OCI-LY7 (cell line): Measurements from ENCODE around the gene MRPL20. TPM values are rescaled to one million over a fixed set of nuclear protein-coding genes. Genes with fewer than 3 reads are reported as not detected.

Experiments used
- BruUV-seq: library from RNA; stranded (reverse); fragments of 400-500 nt; replicated peaks from 2 replicates; lab custom pipeline; 2021; lab: Mats Ljungman, UMichigan
- CTCF ChIA-PET: fragments of 300-600 bp; sonication (Branson Sonifier 250); formaldehyde crosslinking; loops from one replicate; lab custom pipeline; 2022; ENCODE audit warnings: antibody characterized with exemption; ENCODE audit not compliant: unreplicated experiment; lab: Charles Lee
- POLR2A ChIA-PET: fragments of 300-600 bp; sonication (Branson Sonifier 250); formaldehyde crosslinking; loops from one replicate; lab custom pipeline; 2022; ENCODE audit warnings: antibody characterized with exemption; lab: Charles Lee
- DNase-seq: peaks from one replicate; pipeline ENCODE4 v3.0.0-alpha.2; 2015; ENCODE audit warnings: low spot score
- H2AFZ ChIP-seq: fragments of 200-600 bp; sonication (generic), shearing (Covaris generic); 2 replicates; pipeline ENCODE4 v1.6.1; 2014; ENCODE audit warnings: mild to moderate bottlenecking, antibody characterized with exemption, low read length, moderate library complexity
- H3K27ac ChIP-seq: fragments of 200-600 bp; sonication (generic); 2 replicates; pipeline ENCODE4 v1.5.1; 2014; ENCODE audit warnings: mixed run types, low read depth, mild to moderate bottlenecking, moderate library complexity, low read length, inconsistent platforms; ENCODE audit not compliant: poor library complexity, severe bottlenecking
- H3K36me3 ChIP-seq: fragments of 200-600 bp; sonication (generic); 2 replicates; pipeline ENCODE4 v1.6.1; 2014; ENCODE audit warnings: mild to moderate bottlenecking, antibody characterized with exemption, low read length, moderate library complexity, mixed read lengths; ENCODE audit not compliant: insufficient read depth
- H3K4me1 ChIP-seq: fragments of 200-600 bp; sonication (generic); 2 replicates; pipeline ENCODE4 v1.5.1; 2014; ENCODE audit warnings: mild to moderate bottlenecking, low read length; ENCODE audit not compliant: insufficient read depth, poor library complexity, severe bottlenecking
- H3K4me2 ChIP-seq: fragments of 200-600 bp; sonication (generic); 2 replicates; pipeline ENCODE4 v1.6.1; 2014; ENCODE audit warnings: mild to moderate bottlenecking, low read length
- H3K4me3 ChIP-seq: fragments of 200-600 bp; sonication (generic); 2 replicates; pipeline ENCODE4 v1.5.1; 2014; ENCODE audit warnings: mild to moderate bottlenecking, low read depth, low read length; ENCODE audit not compliant: poor library complexity, severe bottlenecking
- H3K79me2 ChIP-seq: fragments of 200-600 bp; sonication (generic); 2 replicates; pipeline ENCODE4 v1.6.1; 2016; ENCODE audit warnings: low read depth, mild to moderate bottlenecking, low read length, moderate library complexity, mixed read lengths; ENCODE audit not compliant: insufficient read depth
- H3K9me2 ChIP-seq: fragments of 200-600 bp; sonication (generic); 2 replicates; pipeline ENCODE4 v1.6.1; 2016; ENCODE audit warnings: mild to moderate bottlenecking, low read length, mixed read lengths; ENCODE audit not compliant: insufficient read depth
- H3K9me3 ChIP-seq: fragments of 200-600 bp; sonication (generic); 2 replicates; pipeline ENCODE4 v1.6.1; 2014; ENCODE audit warnings: mild to moderate bottlenecking, mixed run types, low read length, mixed read lengths
- H4K20me1 ChIP-seq: fragments of 200-600 bp; sonication (generic); 2 replicates; pipeline ENCODE4 v1.6.1; 2014; ENCODE audit warnings: mild to moderate bottlenecking, antibody characterized with exemption, low read length, moderate library complexity, mixed read lengths; ENCODE audit not compliant: insufficient read depth
- CTCF ChIP-seq: fragments of 200-600 bp; sonication (generic); conservative IDR thresholded peaks from 2 replicates; pipeline ENCODE4 v1.5.1; 2014; ENCODE audit warnings: mild to moderate bottlenecking, antibody characterized with exemption, low read length, moderate library complexity, mixed read lengths
- EZH2phosphoT487 ChIP-seq: fragments of 200-600 bp; sonication (generic); IDR thresholded peaks from 2 replicates; pipeline ENCODE4 v1.6.1; 2018; ENCODE audit warnings: low read depth, borderline replicate concordance, mild to moderate bottlenecking, mixed run types, antibody characterized with exemption, low read length, moderate library complexity, mixed read lengths
- intact Hi-C: fragments of 100-400 bp; cut with micrococcal nuclease; formaldehyde crosslinking; loops from one replicate; pipeline ENCODE4 v1.10.0; 2022; ENCODE audit not compliant: unreplicated experiment
- total RNA-seq, 2 experiments: library from RNA; depleted of rRNA in 1 of 2; stranded (reverse); fragments of >200 nt in 1 of 2; shearing (Covaris generic) in 1 of 2; gene quantifications; 2 replicates each; pipeline ENCODE4 v1.2.3, GENCODE V29; 2014 to 2022

The MRPL20 gene
- total RNA-seq, 2 experiments from 2014 or later = 143 to 165 TPM

GRCh38 chr1:1428174-1428573, 21.1 kb upstream of the MRPL20 start:
- ChIA-PET CTCF (no interaction called here), POLR2A (no interaction called here)
- no peak for TF ChIP-seq EZH2phosphoT487
- no peak for TF ChIP-seq CTCF
- no peak overlapping the region for H3K4me2 ChIP-seq
- H3K36me3 ChIP-seq = no peaks in the 10 kb centered on the region
- no peaks in the 10 kb centered on the region for H3K4me1 ChIP-seq
- H2AFZ ChIP-seq = no peak overlapping the region
- no peaks in the 10 kb centered on the region for H3K79me2 ChIP-seq
- H4K20me1 ChIP-seq = no peaks in the 10 kb centered on the region
- no peaks in the 10 kb centered on the region for H3K9me2 ChIP-seq
- intact Hi-C loops = no loop called here
- no TSS peak for BruUV-seq
- no peak overlapping the region for H3K4me3 ChIP-seq
- H3K27ac ChIP-seq = no peak overlapping the region
- no peak for DNase-seq
- H3K9me3 ChIP-seq = no peaks in the 10 kb centered on the region

DNA sequence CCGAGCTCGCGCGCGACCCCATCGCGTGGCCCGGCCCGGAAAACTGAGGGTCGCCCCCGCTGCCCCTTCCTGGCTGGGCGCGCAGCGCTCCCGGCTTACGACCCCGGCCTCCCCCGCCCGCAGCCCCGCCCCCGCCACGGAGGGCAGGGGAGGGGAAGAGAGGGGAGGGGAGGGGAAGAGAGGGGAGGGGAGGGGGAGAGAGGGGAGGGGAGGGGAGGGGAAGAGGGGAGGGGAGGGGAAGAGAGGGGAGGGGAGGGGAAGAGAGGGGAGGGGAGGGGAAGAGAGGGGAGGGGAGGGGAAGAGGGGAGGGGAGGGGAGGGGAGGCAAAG, 20.7 kb upstream of the MRPL20 start:
- no TSS peak for BruUV-seq
- Histone ChIP-seq H3K4me1 (no peaks in the 10 kb centered on the region), H3K9me2 (no peaks in the 10 kb centered on the region), H3K4me3 (no peak overlapping the region), H4K20me1 (no peaks in the 10 kb centered on the region), H3K79me2 (no peaks in the 10 kb centered on the region), H3K27ac (no peak overlapping the region), H3K4me2 (no peak overlapping the region), H3K9me3 (no peaks in the 10 kb centered on the region), H2AFZ (no peak overlapping the region), H3K36me3 (no peaks in the 10 kb centered on the region)
- intact Hi-C loops = no loop called here
- CTCF ChIA-PET = no interaction called here
- POLR2A ChIA-PET = no interaction called here
- no peak for DNase-seq
- TF ChIP-seq EZH2phosphoT487 (no peak), CTCF (no peak)

DNA sequence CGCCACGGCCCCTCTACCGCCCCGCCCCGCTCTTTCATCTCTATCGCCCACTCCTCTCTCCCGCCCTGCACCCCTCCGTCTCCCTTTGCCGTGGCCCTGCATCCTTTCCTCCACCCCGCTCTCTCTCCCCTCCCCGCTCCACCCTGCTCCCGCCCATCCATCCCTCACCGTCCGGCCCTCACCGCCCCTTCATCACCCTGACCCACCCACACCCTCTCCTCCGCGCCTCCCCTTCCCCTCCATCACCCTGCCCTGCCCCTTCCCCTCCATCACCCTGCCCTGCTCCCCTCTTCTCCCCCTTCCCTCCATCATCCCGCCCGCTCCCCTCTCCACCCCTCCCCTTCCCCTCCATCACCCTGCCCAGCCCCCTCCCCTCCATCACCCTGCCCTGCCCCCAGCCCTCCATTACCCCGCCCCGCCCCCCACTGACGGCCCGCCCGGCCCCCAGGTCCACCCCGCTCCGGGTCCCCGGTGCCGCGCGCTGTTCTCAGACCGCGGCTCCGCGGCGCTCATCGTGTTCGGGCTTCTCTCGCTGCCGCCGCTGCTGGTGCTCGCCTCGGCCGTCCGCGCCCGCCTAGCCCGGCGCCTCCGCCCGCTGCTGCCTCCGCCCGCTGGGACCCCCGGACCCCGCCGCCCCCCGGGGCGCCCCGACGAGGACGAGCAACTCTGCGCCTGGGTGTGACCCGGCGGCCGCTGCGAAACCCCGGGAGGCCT, 20.2 kb upstream of the MRPL20 start:
- no peak overlapping the region for H2AFZ ChIP-seq
- CTCF ChIA-PET = no interaction called here

More for the DNA sequence above, 20.2 kb upstream of the MRPL20 start:
- Histone ChIP-seq H3K4me1 (no peaks in the 10 kb centered on the region), H3K9me2 (no peaks in the 10 kb centered on the region), H3K79me2 (no peaks in the 10 kb centered on the region), H4K20me1 (no peaks in the 10 kb centered on the region), H3K27ac (no peak overlapping the region), H3K4me2 (no peak overlapping the region), H3K9me3 (no peaks in the 10 kb centered on the region), H3K36me3 (no peaks in the 10 kb centered on the region), H3K4me3 (no peak overlapping the region)
- POLR2A ChIA-PET = no interaction called here
- TF ChIP-seq EZH2phosphoT487 (no peak), CTCF (no peak)
- intact Hi-C loops = no loop called here
- no peak for DNase-seq
- no TSS peak for BruUV-seq
